GM21723 (cell line): ENCODE results near the gene LRRK2.

Experiments used
- ATAC-seq: cut with Tn5 transposase; IDR thresholded peaks from one replicate; pipeline ENCODE4 v1.9.1; 2021; ENCODE audit warnings: mild to moderate bottlenecking, moderate library complexity; ENCODE audit not compliant: unreplicated experiment

Gene LRRK2

GRCh38 chr12:40312196-40312595 lies 87.4 kb downstream of the LRRK2 start:
- no peak for ATAC-seq

DNA sequence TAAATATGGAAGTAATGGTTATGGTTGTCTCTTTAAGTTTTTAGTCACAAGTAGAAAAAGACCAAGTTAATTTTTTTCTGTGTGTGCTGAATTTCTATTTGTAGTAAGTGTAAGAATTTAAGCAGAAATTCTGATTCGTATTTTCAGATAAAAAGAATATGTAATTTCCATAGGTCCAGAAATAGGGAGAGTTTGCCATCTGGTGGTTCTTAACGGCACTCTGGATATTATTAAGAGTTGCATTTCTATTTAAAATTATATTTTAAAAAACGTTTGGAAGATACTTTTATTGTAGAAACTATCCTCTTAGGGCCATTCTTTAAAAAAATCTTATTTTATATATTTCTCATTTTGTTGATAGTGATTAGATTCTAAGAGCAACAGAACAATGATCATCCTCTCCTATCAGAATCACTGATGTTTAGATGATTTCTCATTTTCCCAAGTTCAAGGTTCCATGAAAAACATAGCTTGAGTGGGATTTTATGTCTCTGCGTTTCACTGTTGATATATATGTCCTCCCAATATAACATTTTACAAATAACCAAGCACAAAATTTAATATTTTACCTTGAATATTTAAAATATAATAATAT lies 88.3 kb downstream of the LRRK2 start:
- no peak for ATAC-seq

DNA sequence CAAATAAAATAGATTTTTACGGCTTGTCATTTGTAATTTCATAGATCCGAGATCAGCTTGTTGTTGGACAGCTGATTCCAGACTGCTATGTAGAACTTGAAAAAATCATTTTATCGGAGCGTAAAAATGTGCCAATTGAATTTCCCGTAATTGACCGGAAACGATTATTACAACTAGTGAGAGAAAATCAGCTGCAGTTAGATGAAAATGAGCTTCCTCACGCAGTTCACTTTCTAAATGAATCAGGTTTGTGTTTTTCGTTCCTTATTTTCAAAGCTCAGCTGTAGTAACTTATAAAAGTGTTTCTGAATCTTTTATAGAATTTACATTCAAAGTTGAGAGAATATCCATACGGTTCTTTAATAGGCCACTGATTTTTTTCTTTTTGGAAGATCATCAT lies 89.1 kb downstream of the LRRK2 start:
- ATAC-seq, result peak; percentile 88

DNA sequence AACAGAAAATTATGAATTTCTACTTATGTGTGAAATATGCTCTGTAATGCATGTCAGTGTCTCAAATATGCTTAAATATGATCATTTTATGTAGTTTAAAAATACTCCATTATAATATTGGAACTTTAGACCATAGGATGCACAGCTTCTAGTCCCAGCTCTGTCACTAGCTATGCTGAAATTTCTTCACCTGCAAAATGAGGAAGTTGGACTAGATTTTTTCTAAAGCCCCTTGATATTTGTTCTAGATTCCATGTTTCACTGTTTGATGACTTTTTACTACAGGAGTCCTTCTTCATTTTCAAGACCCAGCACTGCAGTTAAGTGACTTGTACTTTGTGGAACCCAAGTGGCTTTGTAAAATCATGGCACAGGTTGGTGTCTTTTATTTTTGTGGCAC lies 90.1 kb downstream of the LRRK2 start:
- ATAC-seq, result no peak

- ATAC-seq, result no peak
Observed at GRCh38 chr12:40315375-40315774, 90.6 kb downstream of the LRRK2 start.

- no peak for ATAC-seq
Observed at GRCh38 chr12:40324261-40324660, 99.5 kb downstream of the LRRK2 start.

DNA sequence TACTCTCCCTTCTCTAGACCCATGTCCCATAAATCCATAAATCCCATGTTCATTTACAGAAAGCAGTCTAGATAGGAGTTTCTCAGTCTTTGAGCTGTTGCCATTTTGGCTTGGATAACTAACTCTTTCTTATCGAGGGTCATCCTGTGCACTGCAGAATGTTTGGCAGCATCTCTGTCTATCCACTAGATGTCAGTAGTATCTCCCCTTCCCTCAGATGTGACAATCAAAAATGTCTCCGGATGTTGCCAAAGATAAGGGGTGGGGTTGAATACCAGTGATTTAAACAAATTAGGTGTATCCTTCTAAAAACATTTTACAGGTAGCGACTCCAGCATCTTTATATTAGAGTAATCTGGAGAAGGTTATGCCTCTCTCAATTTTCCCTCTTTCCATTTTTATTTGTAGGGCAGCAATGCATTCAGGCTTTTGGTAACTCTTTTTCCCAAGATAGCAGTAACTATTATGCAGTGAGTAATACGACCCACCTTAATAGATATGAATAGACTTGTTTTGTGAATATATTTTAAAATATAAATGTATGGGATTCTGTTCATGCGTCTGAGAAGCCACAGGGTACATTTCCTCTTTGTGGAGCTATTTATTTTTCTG lies 100.7 kb downstream of the LRRK2 start:
- peak; percentile 91 for ATAC-seq

DNA sequence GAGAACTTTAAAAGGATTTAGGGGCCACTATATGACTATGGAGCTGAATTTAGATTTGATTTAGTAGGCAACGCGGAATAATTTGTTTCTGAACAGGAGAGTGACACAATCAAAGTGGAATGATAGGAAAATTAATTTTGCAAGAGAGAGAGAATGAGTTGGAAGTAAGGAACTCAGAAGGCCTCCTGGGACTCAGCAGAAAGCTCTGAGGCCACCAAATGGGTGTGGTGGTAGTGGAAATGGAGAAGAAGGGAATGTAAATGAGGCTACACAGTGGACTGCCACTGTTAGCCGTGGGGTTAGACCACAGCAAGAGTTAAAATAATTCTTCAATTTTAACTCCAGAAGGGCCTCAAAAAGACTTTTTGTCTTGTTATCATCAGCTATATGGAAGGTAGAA lies 102.7 kb downstream of the LRRK2 start:
- no peak for ATAC-seq

DNA sequence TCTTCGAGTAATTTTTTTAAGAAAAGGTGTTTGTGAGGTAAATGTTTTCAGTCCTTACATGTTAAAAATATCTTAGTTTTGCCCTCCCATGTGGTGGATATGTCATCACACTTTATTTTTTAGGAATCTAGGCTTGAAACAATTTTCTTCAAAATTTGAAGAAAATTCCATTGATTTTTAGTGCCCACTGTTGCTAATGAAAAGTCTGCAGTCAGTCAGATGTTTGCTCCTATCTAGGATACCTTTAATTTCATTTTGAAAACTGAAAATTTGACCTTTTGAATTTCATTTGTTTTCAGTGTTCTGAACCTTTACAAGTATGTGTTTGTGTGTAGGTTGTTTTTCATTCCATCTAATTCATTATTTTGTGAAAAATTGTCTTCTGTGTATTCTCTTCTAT lies 105.4 kb downstream of the LRRK2 start:
- no peak for ATAC-seq

DNA sequence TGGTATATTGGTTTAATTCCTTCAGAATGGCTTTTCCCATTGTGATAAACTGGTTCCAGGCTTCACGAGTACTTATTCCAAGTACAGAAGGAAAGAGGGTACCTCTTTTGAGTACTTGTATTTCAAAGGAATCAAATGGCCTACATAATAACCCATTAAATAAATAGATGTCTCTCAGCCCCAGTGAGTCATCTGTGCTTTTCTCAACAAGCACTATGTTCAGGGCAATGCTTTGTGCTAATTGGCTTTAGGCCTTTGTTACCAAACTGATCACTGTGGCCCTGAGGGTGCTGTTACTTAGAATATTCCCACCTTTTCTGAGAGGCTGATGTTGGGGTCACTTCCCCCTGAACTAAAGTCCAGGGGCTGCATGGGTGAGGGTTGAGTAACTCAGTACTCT lies 107.1 kb downstream of the LRRK2 start:
- no peak for ATAC-seq

GRCh38 chr12:40335991-40336390 lies 111.2 kb downstream of the LRRK2 start:
- no peak for ATAC-seq

DNA sequence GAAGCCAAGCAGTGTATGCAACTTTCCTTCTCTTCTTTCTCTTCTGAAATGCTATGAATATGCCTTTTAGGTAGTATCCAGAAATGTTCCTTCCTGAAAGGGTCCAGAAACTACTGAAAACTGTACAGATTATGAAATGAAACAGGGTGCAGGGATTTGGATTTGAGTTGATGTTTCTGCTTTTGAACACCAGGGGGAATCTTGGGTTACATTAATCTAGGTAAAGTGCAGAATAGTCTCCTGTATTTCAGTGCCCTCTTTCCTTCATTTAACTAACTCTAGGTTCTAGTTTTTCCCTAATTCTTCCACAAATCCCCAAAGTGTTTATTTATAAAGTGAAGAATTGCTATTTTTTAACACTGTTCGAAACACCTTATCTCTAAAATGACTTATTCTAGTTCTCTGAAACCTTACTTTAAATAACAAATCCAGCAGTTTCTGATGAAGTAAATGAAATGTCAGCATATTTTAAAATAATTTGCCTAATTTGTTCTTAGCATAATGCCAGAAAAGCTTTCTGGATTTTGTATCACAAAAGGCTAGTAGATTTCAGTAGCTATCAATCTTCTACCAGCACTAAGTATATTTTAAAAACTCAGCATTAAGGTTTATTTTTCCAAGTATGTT lies 111.9 kb downstream of the LRRK2 start:
- ATAC-seq, result peak; percentile 68

GRCh38 chr12:40338071-40338470 lies 113.3 kb downstream of the LRRK2 start:
- ATAC-seq, result no peak

- no peak for ATAC-seq
Observed at GRCh38 chr12:40338621-40339020, 113.8 kb downstream of the LRRK2 start.

DNA sequence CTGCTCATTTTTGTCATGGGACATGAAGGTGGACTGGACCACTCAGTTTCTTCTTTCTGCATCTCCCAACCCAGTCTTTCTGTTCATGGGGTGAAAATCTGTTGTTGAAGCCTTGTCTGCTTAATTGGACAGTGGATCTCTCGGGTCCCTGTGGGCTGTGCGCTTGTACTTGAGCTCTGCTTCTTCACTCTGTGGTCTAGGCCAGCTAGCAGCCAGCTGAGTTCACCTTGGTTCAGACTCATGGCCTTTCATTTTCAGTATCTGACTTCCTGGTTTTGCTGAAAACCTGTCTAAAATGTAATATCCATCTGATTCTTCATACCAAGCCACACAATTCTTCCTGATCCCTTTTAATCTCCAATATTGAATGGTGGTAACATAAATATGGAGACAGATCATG lies 117.2 kb downstream of the LRRK2 start:
- no peak for ATAC-seq

- ATAC-seq, result no peak
Observed at GRCh38 chr12:40343124-40343523, 118.3 kb downstream of the LRRK2 start.

- no peak for ATAC-seq
Observed at GRCh38 chr12:40344312-40344711, 119.5 kb downstream of the LRRK2 start.

DNA sequence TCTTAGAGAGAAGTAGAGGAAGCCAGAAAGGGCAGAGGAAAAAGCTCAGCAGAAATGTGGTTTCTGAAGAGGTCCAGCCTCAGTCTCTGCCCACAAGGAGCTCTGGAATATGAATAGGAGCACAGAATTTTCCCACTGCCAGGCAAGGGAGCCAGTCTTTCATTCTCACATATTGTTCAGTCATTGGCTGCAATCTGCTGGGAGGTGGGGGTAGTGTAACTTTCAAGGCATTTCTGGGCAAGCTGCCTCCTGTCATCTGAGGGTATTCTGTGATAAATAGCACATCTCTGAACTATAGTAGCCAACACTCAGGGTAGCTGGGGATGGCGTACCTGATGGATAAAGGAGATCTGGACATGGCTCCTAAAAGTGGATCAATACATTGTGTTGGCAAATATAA lies 127.2 kb downstream of the LRRK2 start:
- ATAC-seq, result no peak

- ATAC-seq, result peak; percentile 56
Observed at GRCh38 chr12:40375076-40375475, 150.3 kb downstream of the LRRK2 start.

DNA sequence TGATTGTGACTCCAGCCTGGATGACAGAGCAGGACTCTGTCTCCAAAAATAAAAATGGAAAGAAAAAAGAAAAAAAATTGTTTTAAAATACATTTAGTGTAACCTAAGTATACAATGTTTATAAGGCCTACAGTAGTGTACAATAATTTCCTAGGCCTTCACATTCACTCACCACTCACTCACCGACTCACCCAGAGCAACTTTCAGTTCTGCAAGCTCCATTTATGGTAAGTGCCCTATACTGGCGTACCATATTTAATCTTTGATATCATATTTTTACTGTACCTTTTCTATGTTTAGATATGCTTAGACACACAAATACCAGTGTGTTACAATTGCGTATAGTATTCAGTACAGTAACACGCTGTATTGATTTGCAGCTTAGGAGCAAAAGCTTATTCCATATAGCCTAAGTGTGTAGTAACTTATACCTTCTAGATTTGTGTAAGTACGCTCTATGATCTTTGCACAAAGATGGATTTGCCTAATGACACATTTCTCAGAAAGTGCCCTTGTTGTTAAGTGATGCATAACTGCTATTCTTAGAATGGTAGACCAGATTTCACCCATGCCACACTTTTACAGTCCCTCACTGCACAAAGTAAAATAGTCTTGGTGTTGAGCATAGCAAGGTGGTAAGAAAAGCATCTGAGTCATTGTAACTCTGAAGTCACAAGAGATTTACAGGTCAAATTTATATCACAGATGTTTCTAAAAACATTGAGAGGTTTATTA lies 151.9 kb downstream of the LRRK2 start:
- no peak for ATAC-seq

DNA sequence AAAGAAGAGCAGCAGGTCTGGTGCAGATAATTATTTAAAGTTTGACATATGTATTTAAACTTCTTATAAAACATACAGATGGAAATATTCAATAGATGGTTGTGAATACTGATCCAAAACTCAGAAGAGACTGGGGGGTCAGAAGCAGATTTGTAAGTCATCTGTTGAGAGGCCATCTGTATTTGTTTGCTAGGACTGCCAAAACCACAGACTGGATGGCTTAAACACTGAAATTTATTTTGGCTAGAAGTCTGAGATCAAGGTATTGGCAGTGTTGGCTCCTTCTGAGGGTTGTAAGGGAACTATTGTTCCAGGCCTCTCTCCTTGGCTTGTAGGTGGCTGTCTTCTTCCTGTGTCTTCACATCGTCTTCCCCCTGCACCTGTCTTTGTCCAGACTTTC lies 153.9 kb downstream of the LRRK2 start:
- ATAC-seq, result no peak

DNA sequence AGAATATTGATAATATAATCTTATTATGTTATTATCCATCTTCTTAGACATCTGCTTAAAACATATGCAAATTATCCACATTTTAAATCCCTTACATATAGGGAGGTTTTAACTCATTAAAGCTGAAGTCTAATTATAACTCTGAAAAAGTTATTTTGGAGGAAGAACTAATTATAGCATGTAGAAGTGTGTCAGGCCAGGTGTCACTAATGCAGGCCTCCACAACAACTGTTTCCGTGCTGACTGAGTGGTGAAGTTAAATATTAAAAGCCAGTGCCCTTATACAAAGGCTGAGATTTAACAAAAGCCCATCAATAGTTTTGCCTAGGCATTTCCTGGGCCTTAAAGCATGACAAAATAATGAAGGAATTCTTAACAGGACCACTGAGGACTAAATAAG lies 157.4 kb downstream of the LRRK2 start:
- no peak for ATAC-seq
